ENCODE data around the gene ROR2. TPM values are rescaled to one million over a fixed set of nuclear protein-coding genes. Genes with fewer than 3 reads are reported as not detected.

The ROR2 gene
- total and polyA plus RNA-seq, 4 donors: 0.13 to 0.84 (median 0.52) TPM

GRCh38 chr9:91858213-91859030 lies 91.6 kb downstream of the ROR2 start (continued):
- TF ChIP-seq HNF4A (conservative IDR thresholded peaks at IDR 0.05) (no peak), ZBTB33 (IDR thresholded peaks at IDR 0.05) (no peak)

DNA sequence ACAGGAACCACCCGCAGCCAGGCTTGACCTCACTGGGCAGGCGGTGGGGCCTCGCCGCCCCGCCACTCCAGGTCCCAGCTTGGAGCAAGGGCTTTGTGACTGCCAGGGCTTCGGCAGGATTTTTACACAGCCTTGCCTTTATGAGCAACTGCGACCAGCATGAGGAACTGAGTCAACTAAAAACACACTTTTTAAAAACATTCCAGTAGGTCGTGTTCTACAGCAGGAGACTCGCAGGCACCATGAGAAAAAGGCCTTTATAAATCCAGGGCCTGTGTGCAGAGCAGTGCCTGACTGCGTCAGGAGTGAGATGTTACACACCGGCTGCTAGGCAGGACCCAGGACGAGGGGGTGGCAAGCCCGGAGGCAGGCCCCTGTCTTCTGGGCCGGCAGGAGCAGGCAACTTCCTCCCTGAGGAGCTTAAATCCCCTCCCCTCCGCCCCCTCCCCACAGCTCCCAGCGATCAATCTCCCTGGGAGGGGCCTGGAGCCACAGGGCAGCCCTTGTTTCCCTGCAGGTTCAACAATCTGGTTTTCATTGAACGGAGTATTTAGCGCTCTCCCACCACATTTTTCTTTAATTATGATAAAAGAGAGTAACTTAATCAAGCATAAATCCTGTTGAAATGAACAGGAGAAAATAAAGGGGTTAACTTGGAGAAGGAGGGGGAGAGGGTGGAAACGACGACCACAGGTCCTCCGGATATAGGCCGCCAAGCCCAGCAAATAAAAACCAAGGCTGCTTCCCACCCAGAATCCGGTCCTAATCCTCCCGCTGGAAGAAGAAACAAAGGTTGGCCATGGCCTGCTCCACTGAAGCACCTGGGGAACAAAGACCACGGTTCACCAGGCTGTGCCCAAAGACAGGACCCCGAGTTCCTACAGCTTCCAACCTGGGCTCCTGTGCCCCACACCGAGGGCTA lies 92.5 kb downstream of the ROR2 start:
- Histone ChIP-seq H3K27ac (ENCODE audit: low read depth in 1 of 2, low read length in 2 of 2) (no peak overlapping the region), H3K36me3 (ENCODE audit: control insufficient read depth in 4 of 4, insufficient read depth in 3 of 4, low read depth in 1 of 4, low read length in 3 of 4) (no peaks in the 10 kb centered on the region), H3K4me1 (ENCODE audit: control insufficient read depth in 4 of 4, insufficient read depth in 4 of 4, low read length in 3 of 4) (no peaks in the 10 kb centered on the region), H3K9me3 (ENCODE audit: control insufficient read depth in 4 of 4, low read length in 3 of 4) (no peaks in the 10 kb centered on the region), H3K9ac (ENCODE audit: low read depth in 1 of 2, low read length in 2 of 2) (no peak overlapping the region), H3K4me3 (ENCODE audit: low read depth in 1 of 3, low read length in 3 of 3) (no peak overlapping the region), H3K27me3 (ENCODE audit: control insufficient read depth in 4 of 4, insufficient read depth in 4 of 4, low read length in 3 of 4) (peaks cover 0 to 3% (median 0%) of the 10 kb centered on the region in 4 donors)
- DNase-seq (ENCODE audit: low spot score): no peak
- TF ChIP-seq YY1 (IDR thresholded peaks at IDR 0.05): no peak
- TF ChIP-seq, protein P1, sequence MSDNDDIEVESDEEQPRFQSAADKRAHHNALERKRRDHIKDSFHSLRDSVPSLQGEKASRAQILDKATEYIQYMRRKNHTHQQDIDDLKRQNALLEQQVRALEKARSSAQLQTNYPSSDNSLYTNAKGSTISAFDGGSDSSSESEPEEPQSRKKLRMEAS (IDR thresholded peaks at IDR 0.05): no peak
- TF ChIP-seq TAF1 (conservative IDR thresholded peaks at IDR 0.05): no peak
- no peak for TF ChIP-seq FOXA2 (IDR thresholded peaks at IDR 0.05)
- TF ChIP-seq RXRA (IDR thresholded peaks at IDR 0.05): no peak
- WGBS: 65% methylated on average over 27 of the region's 27 CpGs

GRCh38 chr9:91856419-91856818 lies 93.6 kb downstream of the ROR2 start:
- Histone ChIP-seq H3K4me3 (ENCODE audit: low read depth in 1 of 3, low read length in 3 of 3) (no peak overlapping the region), H3K4me1 (ENCODE audit: control insufficient read depth in 4 of 4, insufficient read depth in 4 of 4, low read length in 3 of 4) (no peaks in the 10 kb centered on the region), H3K27me3 (ENCODE audit: control insufficient read depth in 4 of 4, insufficient read depth in 4 of 4, low read length in 3 of 4) (peaks cover 0 to 3% (median 0%) of the 10 kb centered on the region in 4 donors), H3K9ac (ENCODE audit: low read depth in 1 of 2, low read length in 2 of 2) (no peak overlapping the region), H3K27ac (ENCODE audit: low read depth in 1 of 2, low read length in 2 of 2) (no peak overlapping the region), H3K9me3 (ENCODE audit: control insufficient read depth in 4 of 4, low read length in 3 of 4) (no peaks in the 10 kb centered on the region), H3K36me3 (ENCODE audit: control insufficient read depth in 4 of 4, insufficient read depth in 3 of 4, low read depth in 1 of 4, low read length in 3 of 4) (no peaks in the 10 kb centered on the region)
- DNase-seq (ENCODE audit: low spot score): no peak
- TF ChIP-seq HNF4A (conservative IDR thresholded peaks at IDR 0.05): no peak
- TF ChIP-seq YY1 (IDR thresholded peaks at IDR 0.05): no peak
- no peak for TF ChIP-seq ZBTB33 (IDR thresholded peaks at IDR 0.05)
- no peak for TF ChIP-seq JUND (IDR thresholded peaks at IDR 0.05)
- no peak for TF ChIP-seq EGR1 (IDR thresholded peaks at IDR 0.05; ENCODE audit: low read depth in 2 of 2)
- TF ChIP-seq FOXA2 (IDR thresholded peaks at IDR 0.05): no peak
- no peak for TF ChIP-seq GABPA (IDR thresholded peaks at IDR 0.05 in 1 of 2, conservative IDR thresholded peaks at IDR 0.05 in 1 of 2)
- TF ChIP-seq FOXA1 (IDR thresholded peaks at IDR 0.05): no peak
- no peak for TF ChIP-seq RXRA (IDR thresholded peaks at IDR 0.05)
- no peak for TF ChIP-seq CTCF (IDR thresholded peaks at IDR 0.05; ENCODE audit: low read depth, low read length, missing input control)
- no peak for TF ChIP-seq NR2F2 (IDR thresholded peaks at IDR 0.05)
- TF ChIP-seq REST (IDR thresholded peaks at IDR 0.05): no peak
- TF ChIP-seq HNF4G (IDR thresholded peaks at IDR 0.05): no peak
- no peak for TF ChIP-seq TAF1 (conservative IDR thresholded peaks at IDR 0.05)
- no peak for TF ChIP-seq SP1 (IDR thresholded peaks at IDR 0.05)
- TF ChIP-seq RAD21 (IDR thresholded peaks at IDR 0.05): no peak
- WGBS: 79% methylated on average over 5 of the region's 5 CpGs

Data from liver (tissue), 9 donors.